Stimulated activated CD4-positive, alpha-beta T cell treated with anti-CD3 and anti-CD28 coated beads, Interleukin-4, amount 100 ng/mL, for 48 hours (primary cell): Measurements from ENCODE around the gene ANKRA2.
"Not testable (repeated sequence)": the region's sequence is repeated elsewhere in the genome, so short reads cannot be mapped to it uniquely, and the experiment has no call there.

ENCODE experiments used
- DNase-seq, 2 donors: peaks; one replicate each; pipeline ENCODE4 v3.0.0-alpha.2; 2020; ENCODE audit warnings: low read depth in 2 of 2

The ANKRA2 gene

GRCh38 chr5:73550016-73550415 is 15.4 kb downstream of the ANKRA2 start:
- DNase-seq = no peak

- no peak for DNase-seq
Observed at GRCh38 chr5:73545403-73545779, 20.0 kb downstream of the ANKRA2 start.

- no peak for DNase-seq
Observed at GRCh38 chr5:73544429-73545402, 20.7 kb downstream of the ANKRA2 start.

- DNase-seq = no peak
Observed at GRCh38 chr5:73542020-73542419, 23.4 kb downstream of the ANKRA2 start.

GRCh38 chr5:73540192-73540591 is 25.2 kb downstream of the ANKRA2 start:
- DNase-seq = no peak

GRCh38 chr5:73539730-73540129 is 25.7 kb downstream of the ANKRA2 start:
- no peak for DNase-seq

GRCh38 chr5:73534971-73535370 is 30.5 kb downstream of the ANKRA2 start:
- no peak for DNase-seq

- no peak for DNase-seq
Observed at GRCh38 chr5:73534011-73534644, 31.3 kb downstream of the ANKRA2 start.

GRCh38 chr5:73532195-73532594 is 33.2 kb downstream of the ANKRA2 start:
- no peak for DNase-seq

- no peak for DNase-seq
Observed at GRCh38 chr5:73531356-73531755, 34.1 kb downstream of the ANKRA2 start.

- DNase-seq = no peak
Observed at GRCh38 chr5:73529081-73529480, 36.4 kb downstream of the ANKRA2 start.

GRCh38 chr5:73528248-73528647 is 37.2 kb downstream of the ANKRA2 start:
- DNase-seq = no peak

GRCh38 chr5:73525606-73526203 is 39.7 kb downstream of the ANKRA2 start:
- no peak for DNase-seq

GRCh38 chr5:73523861-73524260 is 41.6 kb downstream of the ANKRA2 start:
- DNase-seq = no peak

GRCh38 chr5:73522989-73523388 is 42.5 kb downstream of the ANKRA2 start:
- no peak for DNase-seq

- peak; percentile 40 to 41 for DNase-seq
Observed at GRCh38 chr5:73519531-73520283, 45.7 kb downstream of the ANKRA2 start.

GRCh38 chr5:73515232-73515631 is 50.2 kb downstream of the ANKRA2 start:
- no peak for DNase-seq

GRCh38 chr5:73514418-73514817 is 51.0 kb downstream of the ANKRA2 start:
- DNase-seq = no peak

- DNase-seq = no peak
Observed at GRCh38 chr5:73513996-73514395, 51.4 kb downstream of the ANKRA2 start.

- DNase-seq = not testable (repeated sequence)
Observed at GRCh38 chr5:73508521-73508920, 56.9 kb downstream of the ANKRA2 start.

GRCh38 chr5:73507062-73507461 is 58.4 kb downstream of the ANKRA2 start:
- DNase-seq = no peak

GRCh38 chr5:73506459-73506955 is 58.9 kb downstream of the ANKRA2 start:
- no peak for DNase-seq
